HT-29 (cell line): ENCODE results near the gene DMBX1. TPM values are rescaled to one million over a fixed set of nuclear protein-coding genes. Genes with fewer than 3 reads are reported as not detected.
A peak's percentile ranks its signal among the peaks of the same experiment; 100 is the strongest.

Experiments used
- DNase-seq: peaks from one replicate; pipeline ENCODE4 v3.0.0-alpha.2; 2015; ENCODE audit warnings: low spot score
- total RNA-seq: library from RNA; depleted of rRNA; stranded (reverse); fragments of >200 nt; shearing (Covaris generic); gene quantifications from 2 replicates; pipeline ENCODE4 v1.2.3, GENCODE V29; 2014

Gene DMBX1
- total RNA-seq, 1 experiment from 2014 or later: 3.0 TPM

- no peak for DNase-seq
Observed at GRCh38 chr1:46503421-46503820, 13.8 kb downstream of the DMBX1 start.

- DNase-seq: no peak
Observed at GRCh38 chr1:46506470-46507219, 17.0 kb downstream of the DMBX1 start.

- no peak for DNase-seq
Observed at GRCh38 chr1:46508757-46509156, 19.1 kb downstream of the DMBX1 start.

- no peak for DNase-seq
Observed at GRCh38 chr1:46510341-46510997, 20.8 kb downstream of the DMBX1 start.

- no peak for DNase-seq
Observed at GRCh38 chr1:46510998-46511365, 21.3 kb downstream of the DMBX1 start.

- DNase-seq: no peak
Observed at GRCh38 chr1:46512135-46512791, 22.6 kb downstream of the DMBX1 start.

GRCh38 chr1:46512792-46513190, 23.2 kb downstream of the DMBX1 start:
- DNase-seq: no peak

- DNase-seq: no peak
Observed at GRCh38 chr1:46513536-46513935, 23.9 kb downstream of the DMBX1 start.

- no peak for DNase-seq
Observed at GRCh38 chr1:46515576-46515975, 25.9 kb downstream of the DMBX1 start.

GRCh38 chr1:46516200-46516950, 26.7 kb downstream of the DMBX1 start:
- DNase-seq: no peak

GRCh38 chr1:46517010-46517600, 27.5 kb downstream of the DMBX1 start:
- DNase-seq: peak; percentile 97

- peak; percentile 52 for DNase-seq
Observed at GRCh38 chr1:46517932-46518498, 28.4 kb downstream of the DMBX1 start.

- peak; percentile 29 for DNase-seq
Observed at GRCh38 chr1:46519209-46519608, 29.6 kb downstream of the DMBX1 start.

GRCh38 chr1:46520063-46520911, 30.7 kb downstream of the DMBX1 start:
- peak; percentile 91 for DNase-seq

GRCh38 chr1:46521414-46521813, 31.8 kb downstream of the DMBX1 start:
- DNase-seq: peak; percentile 50

- DNase-seq: peak; percentile 53
Observed at GRCh38 chr1:46522184-46522968, 32.7 kb downstream of the DMBX1 start.

GRCh38 chr1:46522969-46523320, 33.3 kb downstream of the DMBX1 start:
- DNase-seq: no peak

GRCh38 chr1:46523496-46524353, 34.1 kb downstream of the DMBX1 start:
- DNase-seq: peak; percentile 42

GRCh38 chr1:46524843-46525242, 35.2 kb downstream of the DMBX1 start:
- DNase-seq: no peak
